IPS DF 6.9 (cell line): ENCODE results near the gene SOX12.
"Not testable (repeated sequence)": the region's sequence is repeated elsewhere in the genome, so short reads cannot be mapped to it uniquely, and the experiment has no call there.

Experiments used
- DNase-seq: peaks from one replicate; pipeline ENCODE4 v3.0.0-alpha.2; 2013; ENCODE audit warnings: low read depth, low spot score
- H3K27ac ChIP-seq: one replicate; pipeline ENCODE4 v1.5.1; 2013; ENCODE audit warnings: low read length, control low read depth
- H3K27me3 ChIP-seq: 2 replicates; pipeline ENCODE4 v1.6.1; 2013; ENCODE audit warnings: mild to moderate bottlenecking, low read length; ENCODE audit not compliant: control insufficient read depth, insufficient read depth
- H3K36me3 ChIP-seq: 2 replicates; pipeline ENCODE4 v1.6.1; 2013; ENCODE audit warnings: low read length; ENCODE audit not compliant: control insufficient read depth, insufficient read depth
- H3K4me1 ChIP-seq: 2 replicates; pipeline ENCODE4 v1.6.1; 2013; ENCODE audit warnings: low read length; ENCODE audit not compliant: control insufficient read depth, insufficient read depth
- H3K4me3 ChIP-seq: 2 replicates; pipeline ENCODE4 v1.5.1; 2013; ENCODE audit warnings: mild to moderate bottlenecking, low read length
- H3K9me3 ChIP-seq: 2 replicates; pipeline ENCODE4 v1.6.1; 2013; ENCODE audit warnings: low read length, inconsistent platforms; ENCODE audit not compliant: control insufficient read depth, insufficient read depth
- WGBS: extraction: QIAGEN DNeasy Blood & Tissue Kit; methylation state at CpG from one replicate; pipeline ENCODE4 v1.1.7; 2013; ENCODE audit warnings: mixed read lengths, missing lambda C conversion rate; ENCODE audit not compliant: insufficient read length, insufficient coverage; 5-methylcytosine and 5-hydroxymethylcytosine counted together

The SOX12 gene

GRCh38 chr20:373171-373890 lies 48.0 kb downstream of the SOX12 start:
- Histone ChIP-seq H3K27me3 (no peaks in the 10 kb centered on the region), H3K4me1 (no peaks in the 10 kb centered on the region; the same call in 1 of the 2 replicates), H3K36me3 (no peaks in the 10 kb centered on the region), H3K27ac (no peak overlapping the region), H3K9me3 (no peaks in the 10 kb centered on the region), H3K4me3 (no peak overlapping the region)
- WGBS = no CpG with 5 or more reads among the region's 9 CpGs
- DNase-seq = no peak

- no peak overlapping the region for H3K4me3 ChIP-seq
- H3K9me3 ChIP-seq = no peaks in the 10 kb centered on the region
- DNase-seq = no peak
- no peak overlapping the region for H3K27ac ChIP-seq
- no CpG with 5 or more reads among the region's 10 CpGs for WGBS
- no peaks in the 10 kb centered on the region; the same call in 1 of the 2 replicates for H3K4me1 ChIP-seq
- no peaks in the 10 kb centered on the region for H3K27me3 ChIP-seq
- H3K36me3 ChIP-seq = no peaks in the 10 kb centered on the region
These were observed 50.0 kb downstream of the SOX12 start for GRCh38 chr20:375265-375889.

GRCh38 chr20:376089-376488 lies 50.7 kb downstream of the SOX12 start:
- DNase-seq = no peak

GRCh38 chr20:376750-377149 lies 51.4 kb downstream of the SOX12 start:
- Histone ChIP-seq H3K4me1 (peaks cover 1% of the 10 kb centered on the region; the same call in 1 of the 2 replicates), H3K4me3 (no peak overlapping the region), H3K27ac (no peak overlapping the region), H3K36me3 (no peaks in the 10 kb centered on the region), H3K9me3 (no peaks in the 10 kb centered on the region), H3K27me3 (no peaks in the 10 kb centered on the region)
- DNase-seq = no peak
- no CpG with 5 or more reads among the region's 2 CpGs for WGBS

More at GRCh38 chr20:376089-376488, 50.7 kb downstream of the SOX12 start:
- Histone ChIP-seq H3K4me3 (no peak overlapping the region), H3K27me3 (no peaks in the 10 kb centered on the region), H3K27ac (no peak overlapping the region), H3K4me1 (no peaks in the 10 kb centered on the region; the same call in 1 of the 2 replicates), H3K36me3 (no peaks in the 10 kb centered on the region), H3K9me3 (no peaks in the 10 kb centered on the region)
- no CpG with 5 or more reads among the region's 2 CpGs for WGBS

GRCh38 chr20:377578-377977 lies 52.2 kb downstream of the SOX12 start:
- not testable (repeated sequence) for DNase-seq, H3K4me3 ChIP-seq, H3K27me3 ChIP-seq, H3K4me1 ChIP-seq, H3K9me3 ChIP-seq, H3K27ac ChIP-seq, H3K36me3 ChIP-seq
- no CpG with 5 or more reads among the region's 12 CpGs for WGBS

- Histone ChIP-seq H3K27ac (no peak overlapping the region), H3K36me3 (no peaks in the 10 kb centered on the region), H3K27me3 (no peaks in the 10 kb centered on the region), H3K4me3 (no peak overlapping the region), H3K4me1 (0 out of 2 replicates have a peak, but pooled peaks cover 2% of the 10 kb centered on the region), H3K9me3 (no peaks in the 10 kb centered on the region)
- WGBS = no CpG with 5 or more reads among the region's 5 CpGs
- no peak for DNase-seq
These were observed 53.6 kb downstream of the SOX12 start for GRCh38 chr20:378961-379336.
